Choroid plexus epithelial cell (primary cell): Measurements from ENCODE around the gene STYXL2.

Source experiments
- DNase-seq: peaks from one replicate; pipeline ENCODE4 v3.0.0-alpha.2; 2010; ENCODE audit warnings: low read depth
- H3K4me3 ChIP-seq: 2 replicates; pipeline ENCODE4 v1.5.1; 2011; ENCODE audit warnings: low read depth, mild to moderate bottlenecking, control low read depth, low read length, moderate library complexity
- CTCF ChIP-seq: conservative IDR thresholded peaks from 2 replicates; pipeline ENCODE4 v1.5.1; 2011; ENCODE audit warnings: low read depth, mild to moderate bottlenecking, control low read depth, inconsistent platforms, low read length, moderate library complexity

STYXL2 gene

GRCh38 chr1:167128261-167129227 lies 34.7 kb downstream of the STYXL2 start:
- DNase-seq, result peak; percentile 19
- H3K4me3 ChIP-seq, result no peak overlapping the region
- no peak for TF ChIP-seq CTCF

GRCh38 chr1:167130829-167131510 lies 37.1 kb downstream of the STYXL2 start:
- DNase-seq, result no peak
- TF ChIP-seq CTCF, result no peak
- no peak overlapping the region for H3K4me3 ChIP-seq

- no peak for TF ChIP-seq CTCF
- DNase-seq, result no peak
- H3K4me3 ChIP-seq, result no peak overlapping the region
These were observed 38.6 kb downstream of the STYXL2 start for GRCh38 chr1:167132301-167133010.

- no peak for DNase-seq
- TF ChIP-seq CTCF, result no peak
These were observed 41.5 kb downstream of the STYXL2 start for GRCh38 chr1:167135281-167135840.

GRCh38 chr1:167136191-167136614 lies 42.3 kb downstream of the STYXL2 start:
- DNase-seq, result peak; percentile 87
- no peak overlapping the region for H3K4me3 ChIP-seq
- TF ChIP-seq CTCF, result no peak

More at GRCh38 chr1:167135281-167135840, 41.5 kb downstream of the STYXL2 start:
- no peak overlapping the region for H3K4me3 ChIP-seq

- no peak for TF ChIP-seq CTCF
- no peak for DNase-seq
- H3K4me3 ChIP-seq, result no peak overlapping the region
These were observed 42.9 kb downstream of the STYXL2 start for GRCh38 chr1:167136806-167137205.
